Panc1 (cell line): ENCODE results near the gene CTNNBIP1.

Source experiments
- POLR2AphosphoS5 ChIP-seq: IDR thresholded peaks from 2 replicates; pipeline ENCODE4 v1.6.1; 2012; ENCODE audit warnings: mild to moderate bottlenecking, low read depth, low read length, moderate library complexity
- SIN3A ChIP-seq: IDR thresholded peaks from 2 replicates; pipeline ENCODE4 v1.6.1; 2012; ENCODE audit warnings: low read depth, mild to moderate bottlenecking, low read length, moderate library complexity, borderline replicate concordance; ENCODE audit not compliant: insufficient read depth
- TCF7L2 ChIP-seq: IDR thresholded peaks from 2 replicates; pipeline ENCODE4 v1.6.1; 2011; ENCODE audit warnings: mild to moderate bottlenecking, low read depth, low read length, inconsistent platforms
- TF ChIP-seq, protein P1 (sequence below): fragments of 450-650 bp; IDR thresholded peaks from 2 replicates; pipeline ENCODE4 v1.5.1; 2017; ENCODE audit warnings: mild to moderate bottlenecking
- TF ChIP-seq, protein P2 (sequence below), 2 experiments: IDR thresholded peaks; 2 replicates each; pipeline ENCODE4 v1.6.1; 2011 to 2012; ENCODE audit warnings: low read depth in 2 of 2, control low read depth in 1 of 2, low read length in 1 of 2, mild to moderate bottlenecking in 1 of 2, moderate library complexity in 1 of 2; ENCODE audit not compliant: insufficient read depth in 1 of 2

DNA sequence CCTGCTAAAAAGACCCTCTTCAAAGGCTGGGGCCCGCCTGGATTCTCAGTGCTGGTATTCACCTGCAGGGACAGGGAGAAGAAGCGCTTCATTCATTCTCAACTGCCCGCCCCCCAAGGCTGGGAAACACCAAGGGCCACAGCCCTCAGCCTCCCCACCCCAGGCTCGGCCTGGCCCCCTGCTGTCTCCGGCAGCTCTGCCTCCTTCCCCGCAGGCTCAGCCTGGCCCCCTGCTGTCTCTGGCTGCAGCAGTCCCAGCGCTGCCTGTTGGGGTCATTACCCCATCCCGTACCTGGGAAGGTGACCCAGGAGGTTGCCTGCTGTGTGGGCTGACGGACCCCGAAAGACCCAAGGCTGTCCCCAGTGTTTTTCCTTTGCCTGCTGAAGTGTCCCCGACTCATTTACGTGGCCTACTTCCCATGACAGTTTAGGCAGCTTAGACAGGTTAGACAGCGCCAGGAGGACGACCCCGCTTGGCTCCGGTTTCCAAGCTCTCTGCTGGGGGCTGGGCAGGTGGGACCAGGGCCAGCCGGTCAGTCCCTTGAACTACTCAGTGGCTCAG lies 63.4 kb downstream of the CTNNBIP1 start:
- TF ChIP-seq, protein P1, sequence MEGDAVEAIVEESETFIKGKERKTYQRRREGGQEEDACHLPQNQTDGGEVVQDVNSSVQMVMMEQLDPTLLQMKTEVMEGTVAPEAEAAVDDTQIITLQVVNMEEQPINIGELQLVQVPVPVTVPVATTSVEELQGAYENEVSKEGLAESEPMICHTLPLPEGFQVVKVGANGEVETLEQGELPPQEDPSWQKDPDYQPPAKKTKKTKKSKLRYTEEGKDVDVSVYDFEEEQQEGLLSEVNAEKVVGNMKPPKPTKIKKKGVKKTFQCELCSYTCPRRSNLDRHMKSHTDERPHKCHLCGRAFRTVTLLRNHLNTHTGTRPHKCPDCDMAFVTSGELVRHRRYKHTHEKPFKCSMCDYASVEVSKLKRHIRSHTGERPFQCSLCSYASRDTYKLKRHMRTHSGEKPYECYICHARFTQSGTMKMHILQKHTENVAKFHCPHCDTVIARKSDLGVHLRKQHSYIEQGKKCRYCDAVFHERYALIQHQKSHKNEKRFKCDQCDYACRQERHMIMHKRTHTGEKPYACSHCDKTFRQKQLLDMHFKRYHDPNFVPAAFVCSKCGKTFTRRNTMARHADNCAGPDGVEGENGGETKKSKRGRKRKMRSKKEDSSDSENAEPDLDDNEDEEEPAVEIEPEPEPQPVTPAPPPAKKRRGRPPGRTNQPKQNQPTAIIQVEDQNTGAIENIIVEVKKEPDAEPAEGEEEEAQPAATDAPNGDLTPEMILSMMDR = no peak
- TF ChIP-seq, protein P2, sequence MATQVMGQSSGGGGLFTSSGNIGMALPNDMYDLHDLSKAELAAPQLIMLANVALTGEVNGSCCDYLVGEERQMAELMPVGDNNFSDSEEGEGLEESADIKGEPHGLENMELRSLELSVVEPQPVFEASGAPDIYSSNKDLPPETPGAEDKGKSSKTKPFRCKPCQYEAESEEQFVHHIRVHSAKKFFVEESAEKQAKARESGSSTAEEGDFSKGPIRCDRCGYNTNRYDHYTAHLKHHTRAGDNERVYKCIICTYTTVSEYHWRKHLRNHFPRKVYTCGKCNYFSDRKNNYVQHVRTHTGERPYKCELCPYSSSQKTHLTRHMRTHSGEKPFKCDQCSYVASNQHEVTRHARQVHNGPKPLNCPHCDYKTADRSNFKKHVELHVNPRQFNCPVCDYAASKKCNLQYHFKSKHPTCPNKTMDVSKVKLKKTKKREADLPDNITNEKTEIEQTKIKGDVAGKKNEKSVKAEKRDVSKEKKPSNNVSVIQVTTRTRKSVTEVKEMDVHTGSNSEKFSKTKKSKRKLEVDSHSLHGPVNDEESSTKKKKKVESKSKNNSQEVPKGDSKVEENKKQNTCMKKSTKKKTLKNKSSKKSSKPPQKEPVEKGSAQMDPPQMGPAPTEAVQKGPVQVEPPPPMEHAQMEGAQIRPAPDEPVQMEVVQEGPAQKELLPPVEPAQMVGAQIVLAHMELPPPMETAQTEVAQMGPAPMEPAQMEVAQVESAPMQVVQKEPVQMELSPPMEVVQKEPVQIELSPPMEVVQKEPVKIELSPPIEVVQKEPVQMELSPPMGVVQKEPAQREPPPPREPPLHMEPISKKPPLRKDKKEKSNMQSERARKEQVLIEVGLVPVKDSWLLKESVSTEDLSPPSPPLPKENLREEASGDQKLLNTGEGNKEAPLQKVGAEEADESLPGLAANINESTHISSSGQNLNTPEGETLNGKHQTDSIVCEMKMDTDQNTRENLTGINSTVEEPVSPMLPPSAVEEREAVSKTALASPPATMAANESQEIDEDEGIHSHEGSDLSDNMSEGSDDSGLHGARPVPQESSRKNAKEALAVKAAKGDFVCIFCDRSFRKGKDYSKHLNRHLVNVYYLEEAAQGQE (IDR thresholded peaks at IDR 0.05; ENCODE audit: insufficient read depth in 1 of 2, low read depth in 2 of 2, low read length in 1 of 2) = no peak
- no peak for TF ChIP-seq SIN3A
- TF ChIP-seq POLR2AphosphoS5 = no peak
- TF ChIP-seq TCF7L2 = no peak
